CD4-positive, CD25-positive, alpha-beta regulatory T cell (primary cell): ENCODE measurements around the gene EPB42. TPM values are rescaled to one million over a fixed set of nuclear protein-coding genes. Genes with fewer than 3 reads are reported as not detected.
"Not testable (repeated sequence)": the region's sequence is repeated elsewhere in the genome, so short reads cannot be mapped to it uniquely, and the experiment has no call there.

ENCODE experiments used
- ATAC-seq, 2 donors: fragments of 150-1000 bp; cut with Tn5 transposase; one replicate each; pipeline ENCODE4 v1.10.0; 2021; ENCODE audit warnings: low read depth in 2 of 2, moderate number of reproducible peaks in 2 of 2, moderate library complexity in 1 of 2
- DNase-seq, 3 donors: peaks; one replicate each; pipeline versions ENCODE4 v3.0.0 to v3.0.0-alpha.2; 2012 to 2022; ENCODE audit warnings: mixed read lengths in 1 of 3
- H3K27ac ChIP-seq: one replicate; pipeline ENCODE4 v1.7.0; 2013; ENCODE audit warnings: mild to moderate bottlenecking, low read length; ENCODE audit not compliant: insufficient read depth, poor library complexity, severe bottlenecking
- H3K27me3 ChIP-seq: one replicate; pipeline ENCODE4 v1.7.0; 2013; ENCODE audit warnings: low read length; ENCODE audit not compliant: control insufficient read depth, insufficient read depth
- H3K36me3 ChIP-seq: one replicate; pipeline ENCODE4 v1.7.0; 2013; ENCODE audit warnings: mild to moderate bottlenecking, low read length, moderate library complexity; ENCODE audit not compliant: control insufficient read depth, insufficient read depth
- H3K4me1 ChIP-seq: 2 replicates; pipeline ENCODE4 v1.7.0; 2013; ENCODE audit warnings: mild to moderate bottlenecking, low read length; ENCODE audit not compliant: insufficient read depth, control insufficient read depth, poor library complexity, severe bottlenecking
- H3K4me3 ChIP-seq: one replicate; pipeline ENCODE4 v1.7.0; 2013; ENCODE audit warnings: low read depth, mild to moderate bottlenecking, low read length, moderate library complexity
- H3K9me3 ChIP-seq, 2 experiments: 1 replicate in 1 of 2; 2 replicates in 1 of 2; pipeline ENCODE4 v1.7.0; 2013; ENCODE audit warnings: low read length in 2 of 2, mild to moderate bottlenecking in 1 of 2, moderate library complexity in 1 of 2; ENCODE audit not compliant: control insufficient read depth in 2 of 2
- H3K27ac Mint-ChIP-seq, 3 donors: one replicate each; pipeline ENCODE4 v1.8.0; 2020 to 2022; ENCODE audit warnings: mild to moderate bottlenecking in 3 of 3, mixed read lengths in 3 of 3, moderate library complexity in 2 of 3
- H3K27me3 Mint-ChIP-seq: one replicate; pipeline ENCODE4 v1.8.0; 2022; ENCODE audit warnings: mild to moderate bottlenecking, mixed read lengths
- H3K36me3 Mint-ChIP-seq: one replicate; pipeline ENCODE4 v1.8.0; 2020; ENCODE audit warnings: mixed read lengths
- H3K4me1 Mint-ChIP-seq, 4 donors: one replicate each; pipeline ENCODE4 v1.8.0; 2020 to 2022; ENCODE audit warnings: mixed read lengths in 4 of 4, mild to moderate bottlenecking in 1 of 4
- H3K4me3 Mint-ChIP-seq, 4 donors: one replicate each; pipeline ENCODE4 v1.8.0; 2020 to 2022; ENCODE audit warnings: mild to moderate bottlenecking in 4 of 4, mixed read lengths in 4 of 4, moderate library complexity in 3 of 4
- H3K9me3 Mint-ChIP-seq, 7 donors: one replicate each; pipeline ENCODE4 v1.8.0; 2020 to 2022; ENCODE audit warnings: mixed read lengths in 7 of 7, mild to moderate bottlenecking in 3 of 7, moderate library complexity in 2 of 7
- polyA plus RNA-seq, 4 donors: library from polyadenylated mRNA; unstranded; fragments of 300-500 nt; fragmentation: Illumina TruSeq; gene quantifications; one replicate each; pipeline ENCODE4 v1.2.3, GENCODE V29; 2021
- total RNA-seq: library from RNA; stranded (reverse); gene quantifications from one replicate; pipeline ENCODE4 v1.2.3, GENCODE V29; 2022

EPB42 gene
- total and polyA plus RNA-seq, 5 donors from 2014 or later = 0.53 TPM; not detected in 4

GRCh38 chr15:43187544-43188155, 33.2 kb downstream of the EPB42 start:
- DNase-seq (peak in 2 of 3 donors; percentile 60 to 67), ATAC-seq (no peak)
- peaks cover 22% of the 10 kb centered on the region for H3K36me3 Mint-ChIP-seq
- Histone ChIP-seq H3K27ac (peak overlapping the region; percentile 95), H3K4me1 (peaks cover 36% of the 10 kb centered on the region), H3K27me3 (no peaks in the 10 kb centered on the region), H3K36me3 (peaks cover 45% of the 10 kb centered on the region), H3K9me3 (no peaks in the 10 kb centered on the region), H3K4me3 (peak overlapping the region; percentile 42)
- no peaks in the 10 kb centered on the region for H3K27me3 Mint-ChIP-seq
- H3K9me3 Mint-ChIP-seq = peaks cover 0 to 1% (median 0%) of the 10 kb centered on the region in 7 donors
- H3K4me3 Mint-ChIP-seq = peak overlapping the region; percentile 94 to 99 (median 96)
- H3K27ac Mint-ChIP-seq = peak overlapping the region in 2 of 3 donors; percentile 65 to 97
- H3K4me1 Mint-ChIP-seq = peaks cover 37 to 65% (median 47%) of the 10 kb centered on the region in 4 donors

DNA sequence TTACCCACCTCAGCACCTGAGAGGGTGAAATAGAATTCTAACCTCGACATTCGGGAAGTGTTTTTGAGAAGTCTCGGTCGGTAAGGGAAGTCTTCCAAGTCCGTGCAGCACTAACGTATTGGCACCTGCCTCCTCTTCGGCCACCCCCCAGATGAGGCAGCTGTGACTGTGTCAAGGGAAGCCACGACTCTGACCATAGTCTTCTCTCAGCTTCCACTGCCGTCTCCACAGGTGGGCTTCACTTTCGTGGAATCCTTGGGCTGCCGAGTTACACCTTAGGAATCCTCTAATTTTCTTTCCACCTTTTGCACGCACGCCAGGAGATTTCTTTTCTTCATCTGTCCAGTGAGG, 34.8 kb downstream of the EPB42 start:
- peak overlapping the region; percentile 97 to 98 (median 98) for H3K27ac Mint-ChIP-seq
- no peak for ATAC-seq
- Histone ChIP-seq H3K4me3 (peak overlapping the region; percentile 86), H3K36me3 (peaks cover 41% of the 10 kb centered on the region), H3K9me3 (no peaks in the 10 kb centered on the region), H3K4me1 (peaks cover 36% of the 10 kb centered on the region), H3K27me3 (no peaks in the 10 kb centered on the region), H3K27ac (peak overlapping the region; percentile 95)
- peak overlapping the region; percentile 96 to 99 (median 98) for H3K4me3 Mint-ChIP-seq
- no peak for DNase-seq
- H3K36me3 Mint-ChIP-seq = peaks cover 15% of the 10 kb centered on the region
- peaks cover 0 to 1% (median 0%) of the 10 kb centered on the region in 7 donors for H3K9me3 Mint-ChIP-seq
- H3K4me1 Mint-ChIP-seq = peaks cover 32 to 60% (median 45%) of the 10 kb centered on the region in 4 donors
- H3K27me3 Mint-ChIP-seq = no peaks in the 10 kb centered on the region

GRCh38 chr15:43185157-43186002, 35.4 kb downstream of the EPB42 start, which contains the start of gene CCNDBP1:
Gene CCNDBP1, plus strand, starts transcription at chr15:43185403. Its CDS starts 96 bp downstream, at chr15:43185499.
- H3K27ac ChIP-seq = peak within 1 kb of the TSS; percentile 95
- Mint-ChIP-seq H3K9me3 (peaks cover 0 to 1% (median 0%) of the 10 kb centered on the region in 7 donors), H3K4me1 (peaks cover 27 to 55% (median 44%) of the 10 kb centered on the region in 4 donors), H3K36me3 (peaks cover 13% of the 10 kb centered on the region), H3K4me3 (peak within 1 kb of the TSS; percentile 96 to 99 (median 98)), H3K27ac (peak within 1 kb of the TSS; percentile 97 to 98 (median 98)), H3K27me3 (no peaks in the 10 kb centered on the region)
- H3K4me1 ChIP-seq = peaks cover 36% of the 10 kb centered on the region
- DNase-seq (peak; percentile 83 to 96 (median 86)), ATAC-seq (peak; percentile 91 to 92)
- peaks cover 36% of the 10 kb centered on the region for H3K36me3 ChIP-seq
- no peaks in the 10 kb centered on the region for H3K9me3 ChIP-seq
- H3K27me3 ChIP-seq = no peaks in the 10 kb centered on the region
- H3K4me3 ChIP-seq = peak within 1 kb of the TSS; percentile 86

DNA sequence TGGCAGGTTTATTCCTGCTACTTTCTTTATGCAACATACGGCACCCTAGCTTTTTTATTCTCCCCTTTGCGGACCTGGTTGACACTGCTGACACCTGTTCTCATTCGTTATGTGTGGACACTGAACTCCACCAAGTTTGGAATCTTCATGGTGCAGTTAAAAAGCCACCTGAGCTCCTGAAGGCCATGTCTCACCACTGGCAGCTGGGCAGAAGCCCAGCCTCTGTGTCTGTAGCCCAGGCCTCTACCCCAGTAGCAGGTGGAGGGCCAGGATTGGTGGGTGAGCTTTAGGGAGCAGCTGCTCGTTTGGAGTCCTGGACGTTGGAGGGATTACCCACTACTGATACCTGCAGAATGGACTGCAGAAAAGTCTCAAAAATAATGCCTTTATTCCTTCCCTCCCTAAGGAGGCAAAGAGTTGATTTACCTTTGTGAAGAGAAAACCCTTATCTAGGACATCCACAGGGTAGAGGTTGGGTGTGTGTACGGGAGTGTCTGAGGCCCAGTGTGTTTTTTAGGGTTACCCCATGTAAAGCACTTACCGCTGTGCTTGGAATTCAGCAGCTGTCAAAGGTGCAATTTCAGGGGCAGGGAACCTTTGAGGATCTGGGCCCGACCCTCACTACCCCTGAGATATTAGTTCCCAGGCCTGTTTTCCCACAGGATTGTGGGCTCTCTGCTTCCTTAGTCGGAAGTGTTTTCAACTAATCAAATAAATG, 36.3 kb downstream of the EPB42 start:
- Mint-ChIP-seq H3K27ac (peak overlapping the region; percentile 97 to 98 (median 98)), H3K4me1 (peaks cover 26 to 48% (median 42%) of the 10 kb centered on the region in 4 donors), H3K27me3 (no peaks in the 10 kb centered on the region), H3K9me3 (peaks cover 0 to 1% (median 0%) of the 10 kb centered on the region in 7 donors), H3K36me3 (peaks cover 10% of the 10 kb centered on the region), H3K4me3 (peak overlapping the region; percentile 96 to 99 (median 98))
- Histone ChIP-seq H3K4me1 (peaks cover 36% of the 10 kb centered on the region), H3K4me3 (peak overlapping the region; percentile 10), H3K27ac (peak overlapping the region; percentile 95), H3K9me3 (no peaks in the 10 kb centered on the region), H3K36me3 (peaks cover 28% of the 10 kb centered on the region), H3K27me3 (no peaks in the 10 kb centered on the region)
- ATAC-seq (no peak), DNase-seq (peak in 1 of 3 donors; percentile 19)

- Mint-ChIP-seq H3K4me1 (peaks cover 21 to 39% (median 34%) of the 10 kb centered on the region in 4 donors), H3K9me3 (peaks cover 0 to 1% (median 0%) of the 10 kb centered on the region in 7 donors), H3K4me3 (peak overlapping the region in 2 of 4 donors; percentile 60 to 82), H3K36me3 (peaks cover 5% of the 10 kb centered on the region), H3K27me3 (no peaks in the 10 kb centered on the region), H3K27ac (peak overlapping the region; percentile 34 to 97 (median 53))
- H3K27me3 ChIP-seq = no peaks in the 10 kb centered on the region
- H3K9me3 ChIP-seq = no peaks in the 10 kb centered on the region
- no peak overlapping the region for H3K4me3 ChIP-seq
- H3K36me3 ChIP-seq = peaks cover 29% of the 10 kb centered on the region
- ATAC-seq (no peak), DNase-seq (no peak)
- H3K4me1 ChIP-seq = peaks cover 25% of the 10 kb centered on the region
- no peak overlapping the region for H3K27ac ChIP-seq
Observed at GRCh38 chr15:43183270-43183669, 37.5 kb downstream of the EPB42 start.

DNA sequence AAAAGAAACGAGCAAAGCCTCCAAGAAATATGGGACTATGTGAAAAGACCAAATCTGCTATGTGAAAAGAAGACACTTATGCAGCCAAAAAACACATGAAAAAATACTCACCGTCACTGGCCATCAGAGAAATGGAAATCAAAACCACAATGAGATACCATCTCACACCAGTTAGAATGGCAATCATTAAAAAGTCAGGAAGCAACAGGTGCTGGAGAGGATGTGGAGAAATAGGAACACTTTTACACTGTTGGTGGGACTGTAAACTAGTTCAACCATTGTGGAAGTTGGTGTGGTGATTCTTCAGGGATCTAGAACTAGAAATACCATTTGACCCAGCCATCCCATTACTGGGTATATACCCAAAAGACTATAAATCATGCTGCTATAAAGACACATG, 43.7 kb downstream of the EPB42 start:
- peaks cover 48% of the 10 kb centered on the region for H3K36me3 ChIP-seq
- ATAC-seq, H3K4me3 ChIP-seq, H3K27me3 Mint-ChIP-seq, DNase-seq, H3K9me3 Mint-ChIP-seq, H3K4me1 ChIP-seq, H3K4me3 Mint-ChIP-seq, H3K27me3 ChIP-seq, H3K9me3 ChIP-seq, H3K27ac ChIP-seq: not testable (repeated sequence)
- Mint-ChIP-seq H3K36me3 (peaks cover 17% of the 10 kb centered on the region), H3K27ac (peak overlapping the region in 1 of 3 donors; percentile 74), H3K4me1 (peaks cover 0 to 14% (median 8%) of the 10 kb centered on the region in 4 donors)

DNA sequence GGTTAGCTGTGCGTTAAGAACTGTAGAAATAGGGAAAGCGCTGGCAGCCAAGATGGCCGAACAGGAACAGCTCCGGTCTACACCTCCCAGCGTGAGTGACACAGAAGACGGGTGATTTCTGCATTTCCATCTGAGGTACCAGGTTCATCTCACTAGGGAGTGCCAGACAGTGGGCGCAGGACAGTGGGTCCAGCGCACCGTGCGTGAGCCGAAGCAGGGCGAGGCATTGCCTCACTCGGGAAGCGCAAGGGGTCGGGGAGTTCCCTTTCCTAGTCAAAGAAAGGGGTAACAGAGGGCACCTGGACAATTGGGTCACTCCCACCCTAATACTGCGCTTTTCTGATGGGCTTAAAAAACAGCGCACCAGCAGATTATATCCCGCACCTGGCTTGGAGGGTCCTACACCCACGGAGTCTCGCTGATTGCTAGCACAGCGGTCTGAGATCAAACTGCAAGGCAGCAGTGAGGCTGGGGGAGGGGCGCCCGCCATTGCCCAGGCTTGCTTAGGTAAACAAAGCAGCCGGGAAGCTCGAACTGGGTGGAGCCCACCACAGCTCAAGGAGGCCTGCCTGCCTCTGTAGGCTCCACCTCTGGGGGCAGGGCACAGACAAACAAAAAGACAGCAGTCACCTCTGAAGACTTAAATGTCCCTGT, 45.0 kb downstream of the EPB42 start:
- H3K27me3 ChIP-seq, H3K27ac Mint-ChIP-seq, H3K9me3 ChIP-seq, H3K4me1 ChIP-seq, H3K9me3 Mint-ChIP-seq, H3K4me3 Mint-ChIP-seq, H3K27me3 Mint-ChIP-seq, ATAC-seq, DNase-seq, H3K4me1 Mint-ChIP-seq, H3K4me3 ChIP-seq, H3K27ac ChIP-seq: not testable (repeated sequence)
- peaks cover 49% of the 10 kb centered on the region for H3K36me3 ChIP-seq
- peaks cover 22% of the 10 kb centered on the region for H3K36me3 Mint-ChIP-seq
